Liver (tissue), 9 donors: ENCODE results near the gene HNRNPR. TPM values are rescaled to one million over a fixed set of nuclear protein-coding genes. Genes with fewer than 3 reads are reported as not detected.

Source experiments
- DNase-seq: peaks from one replicate; pipeline ENCODE4 v3.0.0-alpha.2; 2017; ENCODE audit warnings: low spot score
- H3K27ac ChIP-seq, 2 donors: one replicate each; pipeline ENCODE4 v1.7.0; 2013; ENCODE audit warnings: inconsistent platforms in 2 of 2, low read length in 2 of 2, control low read depth in 1 of 2, low read depth in 1 of 2, mild to moderate bottlenecking in 1 of 2
- H3K27me3 ChIP-seq, 4 donors: one replicate each; pipeline versions ENCODE4 v1.6.1 to v1.7.0; 2013; ENCODE audit warnings: low read length in 3 of 4, inconsistent platforms in 1 of 4, mild to moderate bottlenecking in 1 of 4, moderate library complexity in 1 of 4; ENCODE audit not compliant: control insufficient read depth in 4 of 4, insufficient read depth in 4 of 4
- H3K36me3 ChIP-seq, 4 donors: one replicate each; pipeline versions ENCODE4 v1.6.1 to v1.7.0; 2013; ENCODE audit warnings: low read length in 3 of 4, mild to moderate bottlenecking in 3 of 4, low read depth in 1 of 4, moderate library complexity in 1 of 4; ENCODE audit not compliant: control insufficient read depth in 4 of 4, insufficient read depth in 3 of 4
- H3K4me1 ChIP-seq, 4 donors: one replicate each; pipeline versions ENCODE4 v1.6.1 to v1.7.0; 2013; ENCODE audit warnings: low read length in 3 of 4, mild to moderate bottlenecking in 3 of 4, moderate library complexity in 1 of 4; ENCODE audit not compliant: control insufficient read depth in 4 of 4, insufficient read depth in 4 of 4
- H3K4me3 ChIP-seq, 3 donors: one replicate each; pipeline versions ENCODE4 v1.6.1 to v1.7.0; 2013; ENCODE audit warnings: low read length in 3 of 3, control low read depth in 1 of 3, low read depth in 1 of 3, mild to moderate bottlenecking in 1 of 3
- H3K9ac ChIP-seq, 2 donors: one replicate each; pipeline ENCODE4 v1.7.0; 2013; ENCODE audit warnings: low read length in 2 of 2, mild to moderate bottlenecking in 2 of 2, moderate library complexity in 2 of 2, control low read depth in 1 of 2, low read depth in 1 of 2
- H3K9me3 ChIP-seq, 4 donors: one replicate each; pipeline versions ENCODE4 v1.6.1 to v1.7.0; 2013; ENCODE audit warnings: low read length in 3 of 4; ENCODE audit not compliant: control insufficient read depth in 4 of 4
- EGR1 ChIP-seq, 2 donors: IDR thresholded peaks; 2 replicates each; pipeline ENCODE4 v1.6.1; 2016 to 2018; ENCODE audit warnings: antibody characterized with exemption in 2 of 2, low read depth in 2 of 2
- FOXA1 ChIP-seq: IDR thresholded peaks from 2 replicates; pipeline ENCODE4 v1.6.1; 2016; ENCODE audit warnings: antibody characterized with exemption
- FOXA2 ChIP-seq: IDR thresholded peaks from 2 replicates; pipeline ENCODE4 v1.6.1; 2016; ENCODE audit warnings: antibody characterized with exemption
- GABPA ChIP-seq, 2 donors: IDR thresholded peaks in 1 of 2; conservative IDR thresholded peaks in 1 of 2; 2 replicates each; pipeline ENCODE4 v1.6.1; 2016; ENCODE audit warnings: antibody characterized with exemption in 2 of 2, mild to moderate bottlenecking in 1 of 2, moderate library complexity in 1 of 2
- HNF4A ChIP-seq, 2 donors: conservative IDR thresholded peaks; 2 replicates each; pipeline ENCODE4 v1.6.1; 2016; ENCODE audit warnings: antibody characterized with exemption in 2 of 2, mild to moderate bottlenecking in 2 of 2
- HNF4G ChIP-seq: IDR thresholded peaks from 2 replicates; pipeline ENCODE4 v1.6.1; 2016; ENCODE audit warnings: antibody characterized with exemption
- JUND ChIP-seq, 2 donors: IDR thresholded peaks; 2 replicates each; pipeline ENCODE4 v1.6.1; 2016; ENCODE audit warnings: antibody characterized with exemption in 2 of 2
- NR2F2 ChIP-seq: IDR thresholded peaks from 2 replicates; pipeline ENCODE4 v1.6.1; 2016; ENCODE audit warnings: antibody characterized with exemption
- RAD21 ChIP-seq, 2 donors: IDR thresholded peaks; 2 replicates each; pipeline ENCODE4 v1.6.1; 2016; ENCODE audit warnings: antibody characterized with exemption in 2 of 2, mild to moderate bottlenecking in 2 of 2
- RXRA ChIP-seq, 2 donors: IDR thresholded peaks; 2 replicates each; pipeline ENCODE4 v1.6.1; 2017 to 2018; ENCODE audit warnings: antibody characterized with exemption in 2 of 2, mild to moderate bottlenecking in 1 of 2
- SP1 ChIP-seq: IDR thresholded peaks from 2 replicates; pipeline ENCODE4 v1.6.1; 2018; ENCODE audit warnings: antibody characterized with exemption, mild to moderate bottlenecking
- TAF1 ChIP-seq: conservative IDR thresholded peaks from 2 replicates; pipeline ENCODE4 v1.6.1; 2016; ENCODE audit warnings: antibody characterized with exemption, mild to moderate bottlenecking
- YY1 ChIP-seq: IDR thresholded peaks from 2 replicates; pipeline ENCODE4 v1.6.1; 2016; ENCODE audit warnings: antibody characterized with exemption, mild to moderate bottlenecking
- WGBS: extraction: QIAGEN DNeasy Blood & Tissue Kit; methylation state at CpG from one replicate; pipeline ENCODE4 v1.1.7; 2013; 5-methylcytosine and 5-hydroxymethylcytosine counted together
- polyA plus RNA-seq, 2 donors: library from polyadenylated mRNA; stranded (reverse) in 1 of 2; unstranded in 1 of 2; fragments of 200-250 nt in 1 of 2; fragments of >200 nt in 1 of 2; fragmentation: Nextera tagmentation in 1 of 2; extraction: Ambion mirVana in 1 of 2; gene quantifications; one replicate each; pipeline versions ENCODE4 v1.2.1 to v1.2.3, GENCODE V29; 2013 to 2015
- total RNA-seq, 2 donors: library from RNA; depleted of rRNA; stranded (reverse); fragments of >200 nt; gene quantifications; one replicate each; pipeline ENCODE4 v1.2.3, GENCODE V29; 2014
- TF ChIP-seq, protein P1 (sequence below): IDR thresholded peaks from 2 replicates; pipeline ENCODE4 v1.6.1; 2016; ENCODE audit warnings: antibody characterized with exemption
- TF ChIP-seq, protein P2 (sequence below): fragments of 150-350 bp; IDR thresholded peaks from 2 replicates; pipeline ENCODE4 v1.5.1; 2017; ENCODE audit warnings: improper control_type of control experiment, low read depth, low read length; ENCODE audit not compliant: missing input control
- TF ChIP-seq, protein P3 (sequence below): IDR thresholded peaks from 2 replicates; pipeline ENCODE4 v1.6.1; 2016; ENCODE audit warnings: antibody characterized with exemption
- TF ChIP-seq, protein P4 (sequence below): IDR thresholded peaks from 2 replicates; pipeline ENCODE4 v1.6.1; 2016; ENCODE audit warnings: antibody characterized with exemption
- TF ChIP-seq, protein P5 (sequence below): IDR thresholded peaks from 2 replicates; pipeline ENCODE4 v1.6.1; 2016; ENCODE audit warnings: antibody characterized with exemption, mild to moderate bottlenecking
- donor health status: healthy.
- donor health status: healthy.
- donor health status: healthy.
- donor health status: healthy.
- donor health status: healthy.

HNRNPR gene
- total and polyA plus RNA-seq, 4 donors: 31.2 to 57.0 (median 38.4) TPM

DNA sequence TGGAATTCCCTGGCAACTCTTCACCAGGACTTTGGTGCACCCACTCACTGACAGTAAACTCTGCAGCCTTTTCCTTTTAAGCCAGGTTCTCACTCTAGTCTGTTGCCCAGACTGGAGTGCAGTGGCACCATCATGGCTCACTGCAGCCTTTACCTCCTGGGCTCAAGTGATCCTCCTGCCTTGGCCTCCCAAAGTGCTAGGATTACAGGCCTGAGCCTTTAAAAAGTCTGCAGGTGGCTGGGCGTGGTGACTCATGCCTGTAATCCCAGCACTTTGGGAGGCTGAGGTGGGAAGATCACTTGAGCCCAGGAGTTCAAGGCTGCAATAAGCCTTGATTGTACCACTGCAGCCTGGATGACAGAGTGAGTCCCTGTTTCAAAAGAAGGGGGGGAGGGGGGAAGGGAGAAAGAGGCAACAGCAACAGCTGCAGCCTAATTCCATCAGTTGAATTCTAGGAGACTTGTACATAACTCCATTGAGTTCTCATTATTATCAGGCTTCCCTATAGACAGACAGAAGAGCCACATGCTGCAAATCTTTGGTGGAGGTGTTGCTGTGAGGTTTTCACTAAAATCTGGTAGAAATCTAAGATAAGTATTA lies 8.1 kb upstream of the HNRNPR start:
- DNase-seq: no peak
- 95% methylated on average over 1 of the region's 1 CpG for WGBS
- no peaks in the 10 kb centered on the region for H3K27me3 ChIP-seq
- TF ChIP-seq HNF4G: no peak
- TF ChIP-seq, protein P1, sequence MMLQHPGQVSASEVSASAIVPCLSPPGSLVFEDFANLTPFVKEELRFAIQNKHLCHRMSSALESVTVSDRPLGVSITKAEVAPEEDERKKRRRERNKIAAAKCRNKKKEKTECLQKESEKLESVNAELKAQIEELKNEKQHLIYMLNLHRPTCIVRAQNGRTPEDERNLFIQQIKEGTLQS: no peak
- no peak for TF ChIP-seq HNF4A (conservative IDR thresholded peaks at IDR 0.05)
- no peak for TF ChIP-seq FOXA1
- TF ChIP-seq GABPA (IDR thresholded peaks at IDR 0.05 in 1 of 2, conservative IDR thresholded peaks at IDR 0.05 in 1 of 2): no peak
- no peak for TF ChIP-seq FOXA2
- TF ChIP-seq, protein P2, sequence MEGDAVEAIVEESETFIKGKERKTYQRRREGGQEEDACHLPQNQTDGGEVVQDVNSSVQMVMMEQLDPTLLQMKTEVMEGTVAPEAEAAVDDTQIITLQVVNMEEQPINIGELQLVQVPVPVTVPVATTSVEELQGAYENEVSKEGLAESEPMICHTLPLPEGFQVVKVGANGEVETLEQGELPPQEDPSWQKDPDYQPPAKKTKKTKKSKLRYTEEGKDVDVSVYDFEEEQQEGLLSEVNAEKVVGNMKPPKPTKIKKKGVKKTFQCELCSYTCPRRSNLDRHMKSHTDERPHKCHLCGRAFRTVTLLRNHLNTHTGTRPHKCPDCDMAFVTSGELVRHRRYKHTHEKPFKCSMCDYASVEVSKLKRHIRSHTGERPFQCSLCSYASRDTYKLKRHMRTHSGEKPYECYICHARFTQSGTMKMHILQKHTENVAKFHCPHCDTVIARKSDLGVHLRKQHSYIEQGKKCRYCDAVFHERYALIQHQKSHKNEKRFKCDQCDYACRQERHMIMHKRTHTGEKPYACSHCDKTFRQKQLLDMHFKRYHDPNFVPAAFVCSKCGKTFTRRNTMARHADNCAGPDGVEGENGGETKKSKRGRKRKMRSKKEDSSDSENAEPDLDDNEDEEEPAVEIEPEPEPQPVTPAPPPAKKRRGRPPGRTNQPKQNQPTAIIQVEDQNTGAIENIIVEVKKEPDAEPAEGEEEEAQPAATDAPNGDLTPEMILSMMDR: no peak
- TF ChIP-seq SP1: no peak
- TF ChIP-seq RXRA (IDR thresholded peaks at IDR 0.05): no peak
- TF ChIP-seq NR2F2: no peak
- no peak for TF ChIP-seq JUND (IDR thresholded peaks at IDR 0.05)
- TF ChIP-seq, protein P3, sequence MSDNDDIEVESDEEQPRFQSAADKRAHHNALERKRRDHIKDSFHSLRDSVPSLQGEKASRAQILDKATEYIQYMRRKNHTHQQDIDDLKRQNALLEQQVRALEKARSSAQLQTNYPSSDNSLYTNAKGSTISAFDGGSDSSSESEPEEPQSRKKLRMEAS: no peak
- TF ChIP-seq EGR1 (IDR thresholded peaks at IDR 0.05; ENCODE audit: low read depth in 2 of 2): no peak
- TF ChIP-seq YY1: no peak
- no peak for TF ChIP-seq TAF1
- TF ChIP-seq, protein P4, sequence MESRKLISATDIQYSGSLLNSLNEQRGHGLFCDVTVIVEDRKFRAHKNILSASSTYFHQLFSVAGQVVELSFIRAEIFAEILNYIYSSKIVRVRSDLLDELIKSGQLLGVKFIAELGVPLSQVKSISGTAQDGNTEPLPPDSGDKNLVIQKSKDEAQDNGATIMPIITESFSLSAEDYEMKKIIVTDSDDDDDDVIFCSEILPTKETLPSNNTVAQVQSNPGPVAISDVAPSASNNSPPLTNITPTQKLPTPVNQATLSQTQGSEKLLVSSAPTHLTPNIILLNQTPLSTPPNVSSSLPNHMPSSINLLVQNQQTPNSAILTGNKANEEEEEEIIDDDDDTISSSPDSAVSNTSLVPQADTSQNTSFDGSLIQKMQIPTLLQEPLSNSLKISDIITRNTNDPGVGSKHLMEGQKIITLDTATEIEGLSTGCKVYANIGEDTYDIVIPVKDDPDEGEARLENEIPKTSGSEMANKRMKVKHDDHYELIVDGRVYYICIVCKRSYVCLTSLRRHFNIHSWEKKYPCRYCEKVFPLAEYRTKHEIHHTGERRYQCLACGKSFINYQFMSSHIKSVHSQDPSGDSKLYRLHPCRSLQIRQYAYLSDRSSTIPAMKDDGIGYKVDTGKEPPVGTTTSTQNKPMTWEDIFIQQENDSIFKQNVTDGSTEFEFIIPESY: no peak
- H3K4me1 ChIP-seq: no peaks in the 10 kb centered on the region
- H3K9ac ChIP-seq: no peak overlapping the region
- no peak overlapping the region for H3K4me3 ChIP-seq
- no peaks in the 10 kb centered on the region for H3K36me3 ChIP-seq
- H3K9me3 ChIP-seq: peaks cover 0 to 2% (median 0%) of the 10 kb centered on the region in 4 donors
- no peak overlapping the region for H3K27ac ChIP-seq

DNA sequence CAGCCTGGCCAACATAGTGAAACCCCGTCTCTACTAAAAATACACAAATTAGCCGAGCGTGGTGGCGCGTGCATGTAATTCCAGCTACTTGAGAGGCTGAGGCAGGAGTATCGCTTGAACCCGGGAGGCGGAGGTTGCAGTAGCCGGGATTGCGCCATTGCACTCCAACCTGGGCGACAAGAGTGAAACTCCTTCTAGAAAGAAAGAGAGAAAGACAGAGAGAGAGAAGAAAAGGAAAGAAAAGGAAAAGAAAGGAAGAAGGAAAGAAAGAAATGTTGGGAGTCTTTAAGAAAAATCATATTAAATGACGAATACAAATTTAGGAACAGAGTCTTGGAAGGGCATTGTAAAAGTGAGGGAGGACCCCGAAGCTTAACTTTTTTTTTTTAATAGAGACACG lies 1.8 kb upstream of the HNRNPR start:
- 97% methylated on average over 14 of the region's 14 CpGs for WGBS
- DNase-seq: no peak
- H3K4me1 ChIP-seq: peaks cover 0 to 29% (median 21%) of the 10 kb centered on the region in 4 donors
- H3K27me3 ChIP-seq: no peaks in the 10 kb centered on the region
- H3K9me3 ChIP-seq: no peaks in the 10 kb centered on the region
- no peak overlapping the region for H3K27ac ChIP-seq
- no peak overlapping the region for H3K4me3 ChIP-seq
- H3K36me3 ChIP-seq: no peaks in the 10 kb centered on the region
- H3K9ac ChIP-seq: no peak overlapping the region
- TF ChIP-seq, protein P4: no peak
- TF ChIP-seq TAF1 (no peak), FOXA2 (no peak), RAD21 (IDR thresholded peaks at IDR 0.05) (no peak), JUND (IDR thresholded peaks at IDR 0.05) (no peak), HNF4A (conservative IDR thresholded peaks at IDR 0.05) (no peak), FOXA1 (no peak), YY1 (no peak), SP1 (no peak), RXRA (IDR thresholded peaks at IDR 0.05) (no peak), GABPA (IDR thresholded peaks at IDR 0.05 in 1 of 2, conservative IDR thresholded peaks at IDR 0.05 in 1 of 2) (no peak), HNF4G (no peak), EGR1 (IDR thresholded peaks at IDR 0.05; ENCODE audit: low read depth in 2 of 2) (no peak)
- TF ChIP-seq, protein P2: no peak
- TF ChIP-seq, protein P5, sequence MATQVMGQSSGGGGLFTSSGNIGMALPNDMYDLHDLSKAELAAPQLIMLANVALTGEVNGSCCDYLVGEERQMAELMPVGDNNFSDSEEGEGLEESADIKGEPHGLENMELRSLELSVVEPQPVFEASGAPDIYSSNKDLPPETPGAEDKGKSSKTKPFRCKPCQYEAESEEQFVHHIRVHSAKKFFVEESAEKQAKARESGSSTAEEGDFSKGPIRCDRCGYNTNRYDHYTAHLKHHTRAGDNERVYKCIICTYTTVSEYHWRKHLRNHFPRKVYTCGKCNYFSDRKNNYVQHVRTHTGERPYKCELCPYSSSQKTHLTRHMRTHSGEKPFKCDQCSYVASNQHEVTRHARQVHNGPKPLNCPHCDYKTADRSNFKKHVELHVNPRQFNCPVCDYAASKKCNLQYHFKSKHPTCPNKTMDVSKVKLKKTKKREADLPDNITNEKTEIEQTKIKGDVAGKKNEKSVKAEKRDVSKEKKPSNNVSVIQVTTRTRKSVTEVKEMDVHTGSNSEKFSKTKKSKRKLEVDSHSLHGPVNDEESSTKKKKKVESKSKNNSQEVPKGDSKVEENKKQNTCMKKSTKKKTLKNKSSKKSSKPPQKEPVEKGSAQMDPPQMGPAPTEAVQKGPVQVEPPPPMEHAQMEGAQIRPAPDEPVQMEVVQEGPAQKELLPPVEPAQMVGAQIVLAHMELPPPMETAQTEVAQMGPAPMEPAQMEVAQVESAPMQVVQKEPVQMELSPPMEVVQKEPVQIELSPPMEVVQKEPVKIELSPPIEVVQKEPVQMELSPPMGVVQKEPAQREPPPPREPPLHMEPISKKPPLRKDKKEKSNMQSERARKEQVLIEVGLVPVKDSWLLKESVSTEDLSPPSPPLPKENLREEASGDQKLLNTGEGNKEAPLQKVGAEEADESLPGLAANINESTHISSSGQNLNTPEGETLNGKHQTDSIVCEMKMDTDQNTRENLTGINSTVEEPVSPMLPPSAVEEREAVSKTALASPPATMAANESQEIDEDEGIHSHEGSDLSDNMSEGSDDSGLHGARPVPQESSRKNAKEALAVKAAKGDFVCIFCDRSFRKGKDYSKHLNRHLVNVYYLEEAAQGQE: no peak
- TF ChIP-seq, protein P3: no peak
